Esophagus (tissue), 2 donors: Measurements from ENCODE around the gene GDF7. TPM values are rescaled to one million over a fixed set of nuclear protein-coding genes. Genes with fewer than 3 reads are reported as not detected.

Experiments
- H3K27ac ChIP-seq, 2 donors: one replicate each; pipeline ENCODE4 v1.5.1; 2013; ENCODE audit warnings: low read depth in 2 of 2, mild to moderate bottlenecking in 2 of 2, inconsistent platforms in 1 of 2, low read length in 1 of 2, moderate library complexity in 1 of 2
- H3K27me3 ChIP-seq, 2 donors: one replicate each; pipeline ENCODE4 v1.6.1; 2013; ENCODE audit warnings: low read length in 2 of 2, control low read depth in 1 of 2, mild to moderate bottlenecking in 1 of 2; ENCODE audit not compliant: insufficient read depth in 2 of 2, control insufficient read depth in 1 of 2
- H3K36me3 ChIP-seq, 2 donors: one replicate each; pipeline ENCODE4 v1.6.1; 2013; ENCODE audit warnings: low read length in 1 of 2; ENCODE audit not compliant: control insufficient read depth in 2 of 2, insufficient read depth in 2 of 2
- H3K4me1 ChIP-seq, 2 donors: one replicate each; pipeline ENCODE4 v1.6.1; 2013; ENCODE audit warnings: low read length in 1 of 2; ENCODE audit not compliant: control insufficient read depth in 2 of 2, insufficient read depth in 2 of 2
- H3K4me3 ChIP-seq, 2 donors: one replicate each; pipeline ENCODE4 v1.5.1; 2013; ENCODE audit warnings: low read length in 2 of 2, mild to moderate bottlenecking in 2 of 2, low read depth in 1 of 2, moderate library complexity in 1 of 2
- H3K9me3 ChIP-seq, 2 donors: one replicate each; pipeline ENCODE4 v1.6.1; 2013; ENCODE audit warnings: mild to moderate bottlenecking in 2 of 2, low read depth in 1 of 2, low read length in 1 of 2, moderate library complexity in 1 of 2; ENCODE audit not compliant: control insufficient read depth in 2 of 2, insufficient read depth in 1 of 2
- WGBS, 2 donors: extraction: QIAGEN DNeasy Blood & Tissue Kit; methylation state at CpG; one replicate each; pipeline ENCODE4 v1.1.7; 2013; 5-methylcytosine and 5-hydroxymethylcytosine counted together
- polyA plus RNA-seq, 2 donors: library from polyadenylated mRNA; stranded (reverse); fragments of 200-250 nt; gene quantifications; one replicate each; pipeline ENCODE4 v1.2.3, GENCODE V29; 2013
- donor health status: healthy with polysubstance abuse.
- donor health status: Bipolar disorder and iron deficiency.

The GDF7 gene
- polyA plus RNA-seq, 2 donors, result 0.56 to 0.59 TPM

GRCh38 chr2:20649976-20650375, 17.0 kb upstream of the GDF7 start:
- 42% methylated on average over 7 of the region's 7 CpGs for WGBS, 2 donors
- H3K9me3 ChIP-seq, result no peaks in the 10 kb centered on the region
- H3K27ac ChIP-seq, result peak overlapping the region; percentile 89 to 94
- peaks cover 18 to 24% of the 10 kb centered on the region in 2 donors for H3K4me1 ChIP-seq
- H3K4me3 ChIP-seq, result peak overlapping the region; percentile 83 to 90
- H3K27me3 ChIP-seq, result no peaks in the 10 kb centered on the region
- peaks cover 0 to 9% of the 10 kb centered on the region in 2 donors for H3K36me3 ChIP-seq

- no peaks in the 10 kb centered on the region for H3K9me3 ChIP-seq
- WGBS, 2 donors, result 7 to 9% methylated on average over 19 of the region's 19 CpGs
- no peaks in the 10 kb centered on the region for H3K27me3 ChIP-seq
- peak overlapping the region; percentile 83 to 90 for H3K4me3 ChIP-seq
- H3K27ac ChIP-seq, result peak overlapping the region; percentile 89 to 94
- peaks cover 18 to 24% of the 10 kb centered on the region in 2 donors for H3K4me1 ChIP-seq
- H3K36me3 ChIP-seq, result peaks cover 0 to 5% of the 10 kb centered on the region in 2 donors
Observed at GRCh38 chr2:20650393-20650876, 16.5 kb upstream of the GDF7 start.

GRCh38 chr2:20650877-20651730, 15.8 kb upstream of the GDF7 start, which contains the start of gene HS1BP3:
Gene HS1BP3 (minus strand): TSS chr2:20651098. CDS start chr2:20651063, 35 bp downstream.
- H3K4me1 ChIP-seq, result peaks cover 18 to 24% of the 10 kb centered on the region in 2 donors
- H3K9me3 ChIP-seq, result no peaks in the 10 kb centered on the region
- peak within 1 kb of the TSS; percentile 92 to 94 for H3K27ac ChIP-seq
- peaks cover 0 to 3% of the 10 kb centered on the region in 2 donors for H3K36me3 ChIP-seq
- WGBS, 2 donors, result 1% methylated on average over 66 to 72 of the region's 72 CpGs
- no peaks in the 10 kb centered on the region for H3K27me3 ChIP-seq
- H3K4me3 ChIP-seq, result peak within 1 kb of the TSS; percentile 83 to 90

GRCh38 chr2:20651731-20652099, 15.2 kb upstream of the GDF7 start:
- Histone ChIP-seq H3K27me3 (no peaks in the 10 kb centered on the region), H3K4me3 (peak overlapping the region in 1 of 2 donors; percentile 33), H3K36me3 (no peaks in the 10 kb centered on the region), H3K9me3 (no peaks in the 10 kb centered on the region), H3K4me1 (peaks cover 18 to 20% of the 10 kb centered on the region in 2 donors), H3K27ac (peak overlapping the region; percentile 90 to 92)
- WGBS, 2 donors, result 74 to 76% methylated on average over 7 of the region's 7 CpGs

- 88 to 92% methylated on average over 7 of the region's 7 CpGs for WGBS, 2 donors
- Histone ChIP-seq H3K4me1 (peaks cover 18 to 20% of the 10 kb centered on the region in 2 donors), H3K27ac (no peak overlapping the region), H3K27me3 (no peaks in the 10 kb centered on the region), H3K4me3 (no peak overlapping the region), H3K9me3 (no peaks in the 10 kb centered on the region), H3K36me3 (no peaks in the 10 kb centered on the region)
Observed at GRCh38 chr2:20652141-20652540, 14.8 kb upstream of the GDF7 start.

GRCh38 chr2:20652673-20653575, 14.0 kb upstream of the GDF7 start:
- Histone ChIP-seq H3K27ac (no peak overlapping the region), H3K27me3 (no peaks in the 10 kb centered on the region), H3K4me1 (peaks cover 16 to 20% of the 10 kb centered on the region in 2 donors), H3K9me3 (no peaks in the 10 kb centered on the region), H3K4me3 (no peak overlapping the region), H3K36me3 (no peaks in the 10 kb centered on the region)
- WGBS, 2 donors, result 95 to 97% methylated on average over 11 of the region's 11 CpGs

GRCh38 chr2:20653695-20654534, 13.0 kb upstream of the GDF7 start:
- H3K36me3 ChIP-seq, result no peaks in the 10 kb centered on the region
- H3K27me3 ChIP-seq, result no peaks in the 10 kb centered on the region
- no peak overlapping the region for H3K27ac ChIP-seq
- no peak overlapping the region for H3K4me3 ChIP-seq
- WGBS, 2 donors, result 88 to 89% methylated on average over 7 of the region's 7 CpGs
- peaks cover 10 to 15% of the 10 kb centered on the region in 2 donors for H3K4me1 ChIP-seq
- H3K9me3 ChIP-seq, result no peaks in the 10 kb centered on the region

GRCh38 chr2:20654535-20654813, 12.5 kb upstream of the GDF7 start:
- Histone ChIP-seq H3K4me3 (no peak overlapping the region), H3K36me3 (no peaks in the 10 kb centered on the region), H3K4me1 (peaks cover 7 to 14% of the 10 kb centered on the region in 2 donors), H3K9me3 (no peaks in the 10 kb centered on the region), H3K27ac (no peak overlapping the region), H3K27me3 (no peaks in the 10 kb centered on the region)
- 92 to 93% methylated on average over 2 of the region's 2 CpGs for whole genome bisulfite sequencing, 2 donors

GRCh38 chr2:20656561-20656960, 10.4 kb upstream of the GDF7 start:
- H3K27me3 ChIP-seq, result no peaks in the 10 kb centered on the region
- no peak overlapping the region for H3K27ac ChIP-seq
- H3K4me1 ChIP-seq, result peaks cover 0 to 5% of the 10 kb centered on the region in 2 donors
- H3K36me3 ChIP-seq, result no peaks in the 10 kb centered on the region
- no peak overlapping the region for H3K4me3 ChIP-seq
- no peaks in the 10 kb centered on the region for H3K9me3 ChIP-seq
- 82 to 89% methylated on average over 7 of the region's 7 CpGs for WGBS, 2 donors
